Islet precursor cell (in vitro differentiated cells): ENCODE measurements around the gene RRP9.

Experiments used
- DNase-seq: peaks from one replicate; pipeline ENCODE4 v3.0.0-alpha.2; 2018

RRP9 gene

DNA sequence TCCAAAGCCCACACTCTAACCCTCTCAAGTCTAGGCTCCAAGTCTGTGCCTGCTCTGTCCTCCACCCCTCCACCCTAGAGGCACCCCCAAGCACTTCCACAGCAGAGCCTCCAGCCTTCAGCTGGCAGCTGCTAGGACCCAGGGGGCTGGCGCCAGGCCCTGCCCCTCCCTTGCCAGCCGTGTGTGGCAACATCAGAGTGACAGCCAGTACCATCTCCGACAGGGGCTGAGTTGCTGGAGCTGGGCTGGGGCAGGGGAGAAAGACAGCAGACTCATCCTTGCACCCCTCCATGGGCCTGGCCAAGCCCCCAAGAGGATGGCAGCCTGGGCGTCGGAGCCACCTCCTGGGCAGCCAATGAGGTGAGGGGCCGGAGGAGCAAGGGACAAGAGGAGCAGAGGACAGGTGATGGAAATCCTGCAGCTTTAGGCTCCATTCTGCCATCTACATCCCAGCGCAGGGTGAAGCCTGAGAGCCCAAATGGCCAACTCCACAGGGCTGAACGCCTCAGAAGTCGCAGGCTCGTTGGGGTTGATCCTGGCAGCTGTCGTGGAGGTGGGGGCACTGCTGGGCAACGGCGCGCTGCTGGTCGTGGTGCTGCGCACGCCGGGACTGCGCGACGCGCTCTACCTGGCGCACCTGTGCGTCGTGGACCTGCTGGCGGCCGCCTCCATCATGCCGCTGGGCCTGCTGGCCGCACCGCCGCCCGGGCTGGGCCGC is 13.6 kb upstream of the RRP9 start, which contains the start of gene GPR62:
TSS of gene GPR62 (plus strand) at position 207 of the 718 bp plus-strand sequence. CDS start at position 479, 272 bp downstream.
- DNase-seq, result no peak

DNA sequence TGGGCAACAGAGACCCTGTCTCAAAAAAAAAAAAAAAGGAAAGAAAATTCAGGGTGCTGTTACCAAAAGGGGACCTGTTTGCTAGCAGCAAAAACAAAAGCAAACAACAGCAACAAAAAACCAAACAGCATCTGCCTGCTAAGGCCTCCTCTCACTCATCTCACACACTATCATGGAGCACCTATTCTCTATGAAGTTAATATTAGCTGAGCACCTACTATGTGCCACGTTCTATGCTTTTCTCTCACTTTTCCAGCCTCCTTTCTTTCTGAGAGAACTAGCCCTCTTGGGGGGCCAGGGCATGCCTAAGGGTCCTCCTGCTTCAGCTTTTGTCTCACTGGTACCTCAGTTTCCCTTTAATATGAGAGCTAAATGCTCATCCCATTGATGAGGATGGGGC is 13.0 kb upstream of the RRP9 start:
- no peak for DNase-seq

DNA sequence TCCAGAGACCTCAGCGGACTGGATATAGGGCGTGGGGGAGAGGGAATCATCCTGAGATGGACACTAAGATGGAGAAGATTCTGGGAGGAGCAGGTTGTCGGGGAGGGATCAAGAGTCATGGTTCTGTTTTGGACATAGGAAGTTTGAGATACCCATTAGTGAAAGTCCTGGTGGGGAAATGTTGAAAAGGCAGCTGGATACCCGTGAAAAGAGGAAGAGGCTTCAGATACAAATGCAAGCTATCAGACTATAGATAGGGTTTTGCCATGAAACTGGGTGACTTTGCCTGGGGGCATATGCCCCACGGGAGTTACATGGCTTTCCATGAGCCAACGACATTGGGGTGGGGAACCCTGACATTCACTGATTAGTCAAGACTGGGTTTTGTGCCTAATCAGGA is 12.4 kb upstream of the RRP9 start:
- DNase-seq, result no peak

DNA sequence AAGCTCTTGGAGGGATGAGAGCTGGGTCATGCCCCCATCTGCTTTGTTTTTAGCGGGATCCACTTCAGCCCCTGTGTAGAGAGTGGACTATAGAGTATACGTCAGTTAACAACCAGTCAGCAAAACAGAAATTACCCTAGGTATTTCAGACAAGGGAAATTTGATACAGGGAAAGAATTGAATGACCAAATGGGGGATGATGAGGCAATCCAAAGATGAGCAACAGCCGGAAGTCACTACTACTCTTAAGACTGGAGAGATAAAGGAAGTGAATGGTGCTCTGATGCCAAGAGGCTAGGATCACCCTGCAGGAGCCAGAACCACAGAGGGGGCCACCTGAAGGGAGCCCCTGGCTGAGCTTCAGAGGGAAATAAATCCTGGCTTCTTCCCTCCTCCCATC is 11.7 kb upstream of the RRP9 start:
- no peak for DNase-seq

DNA sequence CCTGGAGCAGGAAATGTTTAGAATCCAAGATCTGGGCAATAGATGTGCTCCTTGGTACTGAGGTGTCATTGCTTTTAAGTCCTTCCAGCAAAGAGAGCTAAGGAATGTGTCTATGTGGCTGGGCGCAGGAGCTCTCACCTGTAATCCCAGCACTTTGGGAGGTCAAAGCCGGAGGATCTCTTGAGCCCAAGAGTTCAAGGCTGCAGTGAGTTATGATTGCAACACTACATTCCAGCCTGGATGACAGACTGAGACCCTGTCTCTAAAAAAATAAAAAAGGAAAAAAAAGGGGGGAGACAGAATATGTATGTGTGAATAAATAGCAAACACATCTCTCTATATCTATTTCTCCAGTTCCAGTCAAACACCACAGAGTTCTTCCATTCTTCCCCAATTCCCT is 9.2 kb upstream of the RRP9 start:
- no peak for DNase-seq

DNA sequence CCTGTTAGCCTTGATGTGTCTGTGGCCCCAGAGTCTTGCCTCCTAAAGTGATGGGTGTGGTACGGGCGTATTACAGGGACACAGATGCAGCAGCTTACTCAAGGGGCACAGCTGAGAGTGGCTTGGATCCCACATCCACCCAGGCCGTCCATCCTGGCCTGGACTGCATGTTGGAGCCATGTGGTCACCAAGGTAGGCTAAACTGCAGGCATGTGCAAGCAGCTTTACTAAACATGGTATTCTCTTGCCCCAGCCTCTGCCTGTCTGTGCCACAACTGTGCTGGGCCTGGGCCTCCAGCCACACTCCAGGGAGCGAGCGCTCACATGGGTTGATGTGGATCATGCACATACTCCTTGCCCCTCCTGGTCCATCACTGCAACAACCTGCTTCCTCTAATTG is 7.4 kb upstream of the RRP9 start:
- peak; percentile 32 for DNase-seq

DNA sequence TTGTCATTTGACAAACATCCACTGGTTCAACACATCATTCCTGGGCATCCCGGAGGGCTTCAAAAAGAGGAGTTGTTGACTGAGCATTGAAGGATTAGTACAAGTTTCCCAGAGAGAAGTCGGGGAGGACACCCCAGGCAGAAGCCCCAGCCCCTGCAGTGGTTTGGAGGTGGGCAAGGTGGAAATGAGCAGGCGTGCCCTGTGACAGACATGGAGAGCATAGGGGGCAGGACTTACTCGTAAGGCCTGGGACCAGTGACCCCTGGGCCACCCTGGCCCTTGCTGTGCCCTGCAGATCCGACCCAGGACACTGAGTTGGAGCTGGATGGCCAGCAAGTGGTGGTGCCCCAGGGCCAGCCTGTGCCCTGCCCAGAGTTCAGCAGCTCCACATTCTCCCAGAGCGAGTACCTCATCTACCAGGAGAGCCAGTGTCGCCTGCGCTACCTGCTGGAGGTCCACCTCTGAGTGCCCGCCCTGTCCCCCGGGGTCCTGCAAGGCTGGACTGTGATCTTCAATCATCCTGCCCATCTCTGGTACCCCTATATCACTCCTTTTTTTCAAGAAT is 6.4 kb upstream of the RRP9 start:
- peak; percentile 46 for DNase-seq

DNA sequence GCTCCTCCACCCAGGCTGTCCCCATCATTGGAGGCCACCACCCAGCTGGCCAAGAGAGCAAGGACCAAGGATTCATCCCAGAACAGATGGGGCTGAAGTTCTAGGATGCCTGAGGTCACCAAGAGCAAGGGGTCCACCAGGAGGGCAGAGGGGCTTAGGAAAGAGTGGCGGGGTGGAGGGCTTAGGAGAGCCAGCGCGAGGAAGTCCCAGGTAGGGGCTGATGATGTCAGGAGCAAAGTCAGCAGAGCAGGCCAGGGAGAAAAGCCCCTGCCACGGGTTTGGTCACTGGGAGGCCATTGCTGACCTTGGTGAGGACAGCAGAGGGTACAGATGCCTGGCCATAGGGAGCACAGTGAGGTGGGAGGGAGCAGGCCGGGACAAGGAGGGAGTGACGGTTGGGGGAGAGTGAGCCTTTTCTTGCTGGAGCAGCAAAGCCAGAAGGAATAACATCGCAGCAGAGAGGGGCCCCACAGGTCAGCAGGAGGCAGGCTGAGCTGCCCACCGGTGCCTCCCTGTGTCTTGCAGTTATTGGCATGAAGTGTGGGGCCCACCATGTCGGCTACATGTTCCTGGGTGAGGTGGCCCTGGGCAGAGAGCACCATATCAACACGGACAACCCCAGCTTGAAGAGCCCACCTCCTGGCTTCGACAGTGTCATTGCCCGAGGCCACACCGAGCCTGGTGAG is 5.7 kb upstream of the RRP9 start:
- DNase-seq, result peak; percentile 49

DNA sequence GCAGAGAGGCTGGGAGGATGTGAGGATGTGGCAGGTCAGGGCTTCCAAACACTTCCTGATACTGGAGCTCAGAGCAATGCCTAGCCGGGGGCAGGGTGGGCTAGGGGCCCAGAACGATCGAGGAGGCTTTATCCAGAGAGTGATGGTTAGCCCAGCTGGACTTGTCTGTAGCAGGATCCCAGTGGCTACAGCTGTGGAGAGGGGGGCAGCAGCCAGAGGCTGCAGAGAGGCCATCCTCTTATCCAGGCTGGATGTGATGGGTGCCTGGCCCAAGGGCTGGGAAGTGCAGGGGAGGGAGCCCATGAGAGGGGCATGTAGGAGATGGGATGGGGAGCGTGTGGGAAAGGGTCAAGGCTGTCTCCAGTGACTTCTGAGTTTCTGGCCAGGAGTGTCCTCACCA is 5.1 kb upstream of the RRP9 start:
- DNase-seq, result peak; percentile 44

DNA sequence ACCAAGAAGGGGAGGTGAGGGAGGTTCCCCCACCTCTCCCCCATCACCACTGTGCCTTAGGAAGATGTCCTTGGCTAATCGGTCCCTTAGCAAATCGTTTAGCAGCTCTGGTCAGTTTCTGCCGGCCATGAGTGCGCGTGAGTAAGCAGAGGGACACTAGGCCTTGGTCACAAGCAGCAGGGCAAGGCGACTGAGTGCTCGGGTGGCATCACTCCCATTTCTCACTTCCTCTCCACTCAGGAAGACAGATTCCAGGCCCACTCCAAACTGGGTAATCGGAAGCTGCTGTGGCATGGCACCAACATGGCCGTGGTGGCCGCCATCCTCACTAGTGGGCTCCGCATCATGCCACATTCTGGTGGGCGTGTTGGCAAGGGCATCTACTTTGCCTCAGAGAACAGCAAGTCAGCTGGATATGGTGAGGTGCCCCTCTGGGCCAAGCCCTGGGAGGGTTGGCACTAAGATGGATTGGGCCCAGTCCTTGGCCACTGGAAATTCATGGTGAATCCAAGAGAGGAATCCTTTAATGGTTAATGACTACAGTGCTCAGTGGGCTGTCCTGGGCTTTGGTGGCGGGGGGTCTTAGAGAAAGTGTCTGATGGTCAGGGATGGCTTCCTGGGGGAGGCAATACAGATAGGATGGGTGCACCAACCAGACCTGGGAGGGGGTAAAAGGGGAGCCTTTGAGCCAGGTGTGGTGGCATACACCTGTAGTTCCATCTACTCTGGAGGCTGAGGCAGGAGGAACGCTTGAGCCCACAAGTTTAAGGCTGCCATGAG is 4.4 kb upstream of the RRP9 start:
- DNase-seq, result peak; percentile 32

DNA sequence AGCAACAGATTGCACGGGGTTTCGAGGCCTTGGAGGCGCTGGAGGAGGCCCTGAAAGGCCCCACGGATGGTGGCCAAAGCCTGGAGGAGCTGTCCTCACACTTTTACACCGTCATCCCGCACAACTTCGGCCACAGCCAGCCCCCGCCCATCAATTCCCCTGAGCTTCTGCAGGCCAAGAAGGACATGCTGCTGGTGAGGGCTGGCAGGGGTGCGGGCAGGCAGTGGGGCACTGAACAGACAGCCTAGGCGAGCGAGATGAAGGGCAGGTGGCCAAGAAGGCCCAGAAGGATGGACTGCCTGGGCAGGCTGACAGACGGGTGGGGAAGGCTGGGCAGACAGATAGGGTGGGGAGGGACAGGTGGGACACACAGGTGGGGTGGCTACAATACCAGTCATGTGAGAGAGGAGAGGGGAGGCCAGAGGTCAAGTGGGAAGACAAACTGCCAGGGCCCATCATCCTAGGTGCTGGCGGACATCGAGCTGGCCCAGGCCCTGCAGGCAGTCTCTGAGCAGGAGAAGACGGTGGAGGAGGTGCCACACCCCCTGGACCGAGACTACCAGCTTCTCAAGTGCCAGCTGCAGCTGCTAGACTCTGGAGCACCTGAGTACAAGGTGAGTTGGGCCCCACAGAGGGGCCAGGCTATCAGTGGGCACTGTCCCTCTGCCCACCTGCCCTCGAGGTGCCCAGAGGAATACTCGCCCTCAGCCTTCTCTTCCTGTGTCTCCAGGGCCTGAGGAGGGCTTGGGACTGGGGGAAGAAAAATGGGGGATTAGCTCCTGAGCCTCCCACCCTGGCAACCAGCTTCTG is 3.5 kb upstream of the RRP9 start:
- DNase-seq, result peak; percentile 46

DNA sequence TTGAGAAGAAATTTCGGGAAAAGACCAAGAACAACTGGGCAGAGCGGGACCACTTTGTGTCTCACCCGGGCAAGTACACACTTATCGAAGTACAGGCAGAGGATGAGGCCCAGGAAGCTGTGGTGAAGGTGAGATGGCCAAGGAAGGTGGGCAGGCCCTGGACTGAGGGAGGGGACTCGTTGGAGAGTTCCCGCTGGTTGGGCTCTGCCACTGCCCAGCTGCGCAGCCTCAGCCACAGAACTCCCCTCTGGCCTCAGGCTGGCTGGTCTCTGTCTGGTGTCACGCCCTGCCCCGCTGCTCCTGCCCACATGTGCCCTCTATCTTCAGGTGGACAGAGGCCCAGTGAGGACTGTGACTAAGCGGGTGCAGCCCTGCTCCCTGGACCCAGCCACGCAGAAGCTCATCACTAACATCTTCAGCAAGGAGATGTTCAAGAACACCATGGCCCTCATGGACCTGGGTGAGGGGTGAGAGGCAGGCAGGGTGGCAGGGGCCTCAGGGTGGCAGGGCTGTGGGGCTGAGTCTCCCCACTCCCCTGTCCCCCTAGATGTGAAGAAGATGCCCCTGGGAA is 2.8 kb upstream of the RRP9 start:
- no peak for DNase-seq

DNA sequence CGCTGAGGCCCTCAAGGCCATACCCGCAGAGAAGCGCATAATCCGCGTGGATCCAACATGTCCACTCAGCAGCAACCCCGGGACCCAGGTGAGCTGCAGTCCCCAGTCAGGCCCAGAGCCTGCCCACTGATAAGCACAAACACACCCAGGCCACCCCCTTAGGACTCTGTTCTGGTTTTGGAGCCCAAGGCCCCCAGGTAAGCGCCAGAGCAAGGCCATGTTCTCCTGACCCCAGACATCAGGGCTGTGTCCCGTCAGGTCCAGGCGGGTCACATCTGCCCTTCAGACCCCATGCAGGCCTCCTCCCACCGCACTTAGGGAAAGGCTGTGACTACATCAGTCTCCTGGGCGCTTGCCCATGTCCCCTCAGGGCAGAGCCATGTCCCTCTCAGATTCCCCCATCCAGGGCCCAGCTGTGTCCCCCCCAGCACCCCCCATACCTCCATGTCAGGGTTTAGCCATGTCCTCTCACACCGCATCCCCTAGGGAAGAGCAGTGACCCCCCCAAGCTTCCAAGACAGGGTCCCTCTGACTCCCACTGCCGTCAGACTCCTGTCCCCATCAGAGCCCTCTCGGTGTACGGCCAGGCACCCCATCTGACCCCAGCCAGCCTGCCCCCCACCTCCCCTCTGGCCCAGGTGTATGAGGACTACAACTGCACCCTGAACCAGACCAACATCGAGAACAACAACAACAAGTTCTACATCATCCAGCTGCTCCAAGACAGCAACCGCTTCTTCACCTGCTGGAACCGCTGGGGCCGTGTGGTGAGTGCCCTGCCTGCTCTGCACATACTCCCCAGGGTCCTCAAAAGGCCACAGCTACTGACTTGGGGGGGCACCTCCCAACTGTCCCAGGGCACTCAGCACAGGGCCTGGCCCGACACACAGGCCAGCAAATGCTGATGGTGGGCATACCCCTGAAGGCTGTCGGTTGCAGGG is 2.0 kb upstream of the RRP9 start:
- DNase-seq, result peak; percentile 42

DNA sequence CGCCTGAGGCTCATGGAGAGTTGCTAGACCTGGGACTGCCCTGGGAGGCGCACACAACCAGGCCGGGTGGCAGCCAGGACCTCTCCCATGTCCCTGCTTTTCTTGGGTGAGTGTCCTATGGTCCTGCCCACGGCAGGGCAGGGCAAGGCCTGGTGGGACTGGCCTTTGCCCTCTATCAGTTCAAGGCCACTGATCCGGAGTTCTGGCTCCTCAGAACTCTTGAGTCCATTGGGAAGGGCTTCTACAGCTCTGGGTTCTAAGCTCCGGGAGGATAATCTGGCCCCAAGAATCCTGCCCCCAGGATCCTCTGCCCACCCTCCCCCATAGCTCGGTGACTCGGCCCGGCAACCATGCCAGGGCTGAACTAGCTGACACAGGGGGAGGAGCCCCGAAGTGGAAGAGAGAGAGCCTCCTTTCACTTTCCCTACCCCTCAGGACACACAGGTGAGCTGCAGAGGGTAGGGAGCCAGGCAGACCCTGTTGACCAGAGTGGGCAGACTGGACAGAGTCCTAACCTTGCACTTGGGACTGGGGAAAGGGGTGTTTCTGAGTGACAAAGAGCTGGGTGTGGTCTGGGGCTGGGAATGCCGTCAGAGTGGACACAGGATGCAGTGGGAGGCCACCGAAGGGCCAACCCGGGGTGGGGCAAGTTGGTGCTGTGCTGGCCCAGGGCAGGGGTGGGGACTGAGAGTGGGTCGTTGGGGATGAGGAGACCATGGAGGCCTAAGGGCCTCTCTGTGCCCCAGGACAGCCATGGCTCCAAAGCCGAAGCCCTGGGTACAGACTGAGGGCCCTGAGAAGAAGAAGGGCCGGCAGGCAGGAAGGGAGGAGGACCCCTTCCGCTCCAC is 1.1 kb upstream of the RRP9 start:
- DNase-seq, result peak; percentile 52

DNA sequence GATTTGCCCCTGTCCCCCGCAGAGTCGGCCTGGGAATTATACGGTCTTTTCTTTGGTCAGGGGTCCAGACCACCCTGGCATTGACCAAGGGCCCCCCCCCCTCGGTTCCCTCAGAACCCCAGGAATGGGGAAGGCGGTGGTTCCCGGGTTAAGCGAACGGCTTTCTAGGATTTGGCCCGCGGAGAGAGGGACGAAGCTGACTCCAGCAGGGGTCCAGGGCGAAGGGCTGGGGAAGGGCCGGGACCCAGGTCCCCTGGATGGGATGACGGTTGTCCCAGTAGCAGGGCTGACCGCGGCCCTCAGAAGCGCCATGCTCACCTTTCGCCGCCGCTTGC is 274 bp downstream of the RRP9 start:
- DNase-seq, result no peak

DNA sequence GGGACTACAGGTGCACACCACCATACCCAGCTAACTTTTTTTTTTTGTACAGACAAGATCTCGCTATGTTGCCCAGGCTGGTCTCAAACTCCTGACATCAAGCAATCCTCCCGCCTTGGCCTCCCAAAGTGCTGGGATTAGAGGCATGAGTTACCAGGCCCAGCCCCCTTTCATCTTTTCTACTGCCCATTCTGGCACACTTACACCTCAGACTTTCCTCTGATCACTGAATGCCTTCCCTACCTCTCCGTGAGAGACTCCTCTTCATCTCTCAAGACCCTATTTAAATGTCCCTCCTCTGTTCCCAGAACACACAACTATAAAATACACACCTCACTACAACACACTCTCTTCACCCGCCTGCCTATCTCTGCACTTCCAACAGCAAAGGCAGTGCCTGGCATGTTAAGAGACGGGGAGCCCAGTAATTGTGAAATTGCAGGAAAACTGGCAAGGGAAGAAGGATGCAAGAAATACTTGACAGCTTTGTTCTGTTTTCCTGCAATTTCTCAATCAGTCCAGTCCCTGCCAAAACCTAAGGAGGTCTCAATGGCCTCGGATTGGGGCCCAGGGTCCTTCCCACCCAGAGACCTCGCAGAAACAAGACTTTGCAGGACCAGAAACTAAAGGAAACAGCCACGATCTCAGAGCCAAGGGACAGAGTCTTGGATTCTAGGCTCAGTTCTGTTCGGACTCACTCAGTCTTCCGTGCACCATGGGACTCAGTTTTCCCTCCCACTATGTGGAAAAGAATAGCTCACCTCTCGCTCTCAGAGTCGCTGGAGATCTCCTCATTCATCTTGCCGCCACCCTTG is 849 bp downstream of the RRP9 start:
- no peak for DNase-seq

DNA sequence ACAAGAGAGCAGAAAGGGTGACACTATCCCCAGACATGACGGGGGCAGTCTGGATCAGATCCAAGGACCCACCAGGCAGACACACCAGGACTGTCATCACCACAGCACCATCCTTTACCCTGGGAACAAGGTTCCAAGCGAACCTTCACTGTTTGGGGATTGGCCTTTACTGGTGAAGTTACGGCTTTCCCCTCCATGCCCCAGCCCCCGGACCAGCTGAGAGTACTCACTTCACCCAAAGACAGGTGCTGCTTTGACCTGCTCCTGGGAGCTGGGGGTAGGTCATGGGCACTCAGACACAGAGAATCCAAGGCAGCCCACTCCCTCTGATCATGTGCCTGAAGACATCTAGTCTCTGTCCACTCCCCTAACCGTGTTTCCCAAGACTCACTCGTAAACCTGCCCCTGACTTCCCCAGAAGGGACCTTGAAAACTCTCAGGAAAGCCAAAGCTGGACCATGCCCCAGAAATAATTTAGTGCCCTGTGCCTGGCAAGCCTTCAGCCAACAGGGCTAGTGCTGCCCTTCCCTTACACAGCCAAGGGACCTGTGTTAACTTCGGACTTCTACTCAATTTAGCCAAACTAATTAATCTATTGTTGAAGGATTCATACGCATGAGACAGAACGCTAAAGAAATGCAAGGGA is 2.8 kb downstream of the RRP9 start:
- DNase-seq, result peak; percentile 35

DNA sequence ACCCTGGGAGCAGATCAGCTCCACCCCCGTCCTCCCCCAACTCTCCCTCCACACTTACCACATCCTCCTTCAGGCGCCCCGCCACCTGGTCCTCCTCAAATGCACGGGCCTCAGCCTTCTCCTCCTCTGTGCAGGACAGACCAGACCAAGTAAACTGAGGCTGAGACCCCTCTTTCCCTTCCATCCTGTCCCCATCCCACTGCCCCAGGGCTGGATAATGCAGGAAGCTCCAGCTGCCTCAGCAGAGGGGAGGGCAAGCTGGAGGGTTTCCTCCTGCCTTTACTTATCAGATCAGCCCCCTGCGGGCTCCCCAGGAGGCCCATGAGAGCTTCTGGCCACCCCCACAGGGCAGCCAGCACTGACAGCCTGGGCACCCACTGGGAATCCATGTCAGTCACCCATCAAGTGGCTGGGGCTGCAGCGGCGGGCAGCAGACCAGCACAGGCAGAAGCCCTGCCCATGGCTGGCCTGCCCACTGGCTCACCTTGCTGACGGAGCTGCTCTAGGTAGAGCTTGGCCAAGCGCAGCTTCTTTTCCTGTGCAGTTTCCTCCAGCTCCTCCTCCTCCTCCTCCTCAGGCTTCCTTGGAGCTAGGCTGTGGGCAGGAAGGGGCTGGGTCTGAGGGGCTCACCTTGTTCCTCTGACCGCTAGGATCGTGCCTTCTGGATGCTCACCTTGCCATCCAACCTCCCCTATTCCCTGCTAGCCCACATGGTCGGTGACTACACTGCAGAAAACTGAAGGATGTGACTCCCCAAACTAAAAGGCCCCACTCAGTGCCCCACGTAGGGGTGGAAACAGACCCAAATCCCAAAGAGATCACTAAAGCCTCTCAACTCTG is 3.9 kb downstream of the RRP9 start:
- no peak for DNase-seq
